Upper lobe of right lung (tissue), 1 donor: Measurements from ENCODE around the gene S100A5. TPM values are rescaled to one million over a fixed set of nuclear protein-coding genes. Genes with fewer than 3 reads are reported as not detected.

Experiments
- ATAC-seq: fragments of 200-7000 bp; cut with Tn5 transposase; one replicate; pipeline ENCODE4 v1.9.1; 2020; ENCODE audit warnings: mild to moderate bottlenecking, moderate library complexity
- DNase-seq: peaks from one replicate; pipeline ENCODE4 v3.0.0-alpha.2; 2020
- H3K27ac ChIP-seq: fragments of 200-600 bp; one replicate; pipeline ENCODE4 v1.8.0; 2022
- H3K27me3 ChIP-seq: fragments of 200-600 bp; one replicate; pipeline ENCODE4 v1.8.0; 2022; ENCODE audit warnings: mild to moderate bottlenecking
- H3K36me3 ChIP-seq: fragments of 200-600 bp; one replicate; pipeline ENCODE4 v1.8.0; 2022
- H3K4me1 ChIP-seq: fragments of 200-600 bp; one replicate; pipeline ENCODE4 v1.8.0; 2022
- H3K4me3 ChIP-seq: fragments of 200-600 bp; one replicate; pipeline ENCODE4 v1.8.0; 2022; ENCODE audit warnings: mild to moderate bottlenecking
- H3K9me3 ChIP-seq: fragments of 200-600 bp; one replicate; pipeline ENCODE4 v1.8.0; 2022
- intact Hi-C: fragments of 100-400 bp; cut with DNase I; formaldehyde crosslinking; loops from one replicate; pipeline ENCODE4 v1.11.0; 2022
- total RNA-seq: library from RNA; stranded (reverse); fragmentation: NEBNext Ultra II Directional; extraction: Animal tissue kit (Norgen Biotek cat#: 25700); gene quantifications from one replicate; pipeline ENCODE4 v1.2.1, GENCODE V29; 2021
- TF ChIP-seq, protein P1 (sequence below): fragments of 200-600 bp; IDR thresholded peaks from one replicate; pipeline ENCODE4 v1.8.0; 2022; ENCODE audit warnings: antibody characterized with exemption
- donor health status: DM: no; HTN: yes; CAD: no; lungs with severe emphysema.

S100A5 gene
- total RNA-seq, 1 donor from 2014 or later, result not detected

DNA sequence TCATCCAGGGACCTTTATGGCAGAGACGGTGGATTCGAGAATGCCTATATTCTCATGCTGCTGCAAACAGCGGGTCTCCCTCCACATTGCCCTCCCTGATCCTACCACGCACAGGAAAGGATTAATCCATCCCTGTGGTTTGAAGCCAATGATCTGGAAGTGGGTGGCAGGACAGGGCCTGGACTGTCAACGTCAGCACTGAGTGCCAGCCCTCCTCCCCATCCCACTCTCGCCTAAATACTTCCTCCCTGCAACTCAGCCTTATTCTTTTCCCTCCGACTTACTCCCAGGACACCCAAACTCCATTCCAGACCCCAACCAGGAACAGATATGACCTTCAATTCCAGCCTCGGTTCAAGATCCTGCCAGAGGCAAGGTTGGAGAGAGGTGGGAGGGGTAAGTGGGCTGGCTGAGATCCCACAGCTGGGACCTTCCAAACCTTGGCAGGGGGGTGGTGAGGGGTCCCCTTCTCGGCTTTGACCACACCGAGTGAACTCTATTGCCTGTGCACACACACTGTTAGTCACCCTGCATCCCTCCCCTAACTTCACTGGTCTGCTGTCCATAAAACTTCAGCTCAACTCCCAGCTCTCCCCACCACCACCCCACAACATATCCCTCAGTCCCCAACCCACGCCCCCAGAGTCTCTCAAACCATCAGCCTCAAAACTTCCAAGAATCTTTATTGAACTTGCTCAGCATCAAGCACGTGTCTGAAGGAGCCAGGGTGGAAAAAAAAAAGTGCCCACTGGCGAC, 2.4 kb upstream of the S100A5 start:
- ATAC-seq (no peak), DNase-seq (peak; percentile 10)
- H3K4me1 ChIP-seq, result peaks cover 45% of the 10 kb centered on the region
- peak overlapping the region; percentile 11 for H3K27ac ChIP-seq
- intact Hi-C loops, result no loop called here
- H3K9me3 ChIP-seq, result no peaks in the 10 kb centered on the region
- TF ChIP-seq, protein P1, sequence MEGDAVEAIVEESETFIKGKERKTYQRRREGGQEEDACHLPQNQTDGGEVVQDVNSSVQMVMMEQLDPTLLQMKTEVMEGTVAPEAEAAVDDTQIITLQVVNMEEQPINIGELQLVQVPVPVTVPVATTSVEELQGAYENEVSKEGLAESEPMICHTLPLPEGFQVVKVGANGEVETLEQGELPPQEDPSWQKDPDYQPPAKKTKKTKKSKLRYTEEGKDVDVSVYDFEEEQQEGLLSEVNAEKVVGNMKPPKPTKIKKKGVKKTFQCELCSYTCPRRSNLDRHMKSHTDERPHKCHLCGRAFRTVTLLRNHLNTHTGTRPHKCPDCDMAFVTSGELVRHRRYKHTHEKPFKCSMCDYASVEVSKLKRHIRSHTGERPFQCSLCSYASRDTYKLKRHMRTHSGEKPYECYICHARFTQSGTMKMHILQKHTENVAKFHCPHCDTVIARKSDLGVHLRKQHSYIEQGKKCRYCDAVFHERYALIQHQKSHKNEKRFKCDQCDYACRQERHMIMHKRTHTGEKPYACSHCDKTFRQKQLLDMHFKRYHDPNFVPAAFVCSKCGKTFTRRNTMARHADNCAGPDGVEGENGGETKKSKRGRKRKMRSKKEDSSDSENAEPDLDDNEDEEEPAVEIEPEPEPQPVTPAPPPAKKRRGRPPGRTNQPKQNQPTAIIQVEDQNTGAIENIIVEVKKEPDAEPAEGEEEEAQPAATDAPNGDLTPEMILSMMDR, result no peak
- peak overlapping the region; percentile 59 for H3K4me3 ChIP-seq
- H3K27me3 ChIP-seq, result no peaks in the 10 kb centered on the region
- no peaks in the 10 kb centered on the region for H3K36me3 ChIP-seq

- DNase-seq (peak; percentile 40), ATAC-seq (no peak)
- H3K9me3 ChIP-seq, result no peaks in the 10 kb centered on the region
- no peaks in the 10 kb centered on the region for H3K36me3 ChIP-seq
- H3K27me3 ChIP-seq, result no peaks in the 10 kb centered on the region
- intact Hi-C loops, result no loop called here
- H3K4me1 ChIP-seq, result peaks cover 46% of the 10 kb centered on the region
- TF ChIP-seq, protein P1, result no peak
- no peak overlapping the region for H3K4me3 ChIP-seq
- peak overlapping the region; percentile 67 for H3K27ac ChIP-seq
These were observed 1.2 kb upstream of the S100A5 start for GRCh38 chr1:153541641-153542590.

DNA sequence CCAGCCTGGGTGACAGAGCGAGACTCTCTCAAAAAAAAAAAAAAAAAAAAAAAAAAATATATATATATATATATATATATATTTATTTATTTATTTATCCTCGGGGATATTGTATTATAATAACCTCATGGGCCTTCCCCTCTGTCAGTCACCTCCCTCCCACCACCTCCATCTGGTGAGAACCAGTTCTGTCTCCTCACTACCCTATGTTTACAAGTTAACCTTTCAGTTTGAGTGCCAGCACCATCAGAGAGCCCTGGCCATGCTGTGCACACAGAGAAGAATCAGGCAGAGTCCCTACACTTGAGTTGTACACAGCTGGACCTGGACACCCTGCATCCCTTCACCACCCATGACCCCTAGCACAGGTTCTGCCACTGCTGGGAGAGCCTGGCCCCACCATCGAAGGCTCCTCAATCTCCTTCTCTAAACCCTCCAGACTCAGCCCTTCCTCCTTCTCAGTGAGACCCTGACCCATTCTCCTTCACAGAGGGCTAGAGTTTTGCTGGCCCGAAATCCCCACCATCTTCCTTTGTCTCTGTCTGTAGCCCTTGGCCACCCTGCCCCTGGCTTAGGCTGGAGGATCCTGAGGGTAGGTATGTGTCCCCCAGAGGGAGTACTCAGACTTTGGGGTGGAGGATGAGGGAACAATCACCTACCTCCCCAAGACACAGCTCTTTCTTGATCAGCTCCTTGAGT, 1.2 kb downstream of the S100A5 start:
- H3K4me1 ChIP-seq, result peaks cover 35% of the 10 kb centered on the region

GRCh38 chr1:153538315-153538821, 2.4 kb downstream of the S100A5 start:
- DNase-seq (peak; percentile 47), ATAC-seq (no peak)
- H3K4me1 ChIP-seq, result peaks cover 35% of the 10 kb centered on the region
- TF ChIP-seq, protein P1, result no peak
- H3K27ac ChIP-seq, result no peak overlapping the region
- no peaks in the 10 kb centered on the region for H3K9me3 ChIP-seq
- intact Hi-C loops, result no loop called here
- peaks cover 10% of the 10 kb centered on the region for H3K36me3 ChIP-seq
- no peak overlapping the region for H3K4me3 ChIP-seq
- no peaks in the 10 kb centered on the region for H3K27me3 ChIP-seq

More for the DNA sequence above, 1.2 kb downstream of the S100A5 start:
- peaks cover 3% of the 10 kb centered on the region for H3K36me3 ChIP-seq
- no peak overlapping the region for H3K27ac ChIP-seq
- no peaks in the 10 kb centered on the region for H3K9me3 ChIP-seq
- H3K4me3 ChIP-seq, result no peak overlapping the region
- TF ChIP-seq, protein P1, result no peak
- ATAC-seq, result no peak
- H3K27me3 ChIP-seq, result no peaks in the 10 kb centered on the region
- intact Hi-C loops, result no loop called here
- peak; percentile 33 for DNase-seq

GRCh38 chr1:153537376-153537730, 3.4 kb downstream of the S100A5 start:
- no peaks in the 10 kb centered on the region for H3K27me3 ChIP-seq
- peaks cover 43% of the 10 kb centered on the region for H3K4me1 ChIP-seq
- H3K36me3 ChIP-seq, result peaks cover 10% of the 10 kb centered on the region
- peak; percentile 63 for DNase-seq
- H3K27ac ChIP-seq, result peak overlapping the region; percentile 99
- intact Hi-C loops, result no loop called here
- no peak overlapping the region for H3K4me3 ChIP-seq
- TF ChIP-seq, protein P1, result no peak
- H3K9me3 ChIP-seq, result no peaks in the 10 kb centered on the region
- ATAC-seq, result no peak
